ENCODE results near the gene ZDHHC18. TPM values are rescaled to one million over a fixed set of nuclear protein-coding genes. Genes with fewer than 3 reads are reported as not detected.
"Not testable (repeated sequence)": the region's sequence is repeated elsewhere in the genome, so short reads cannot be mapped to it uniquely, and the experiment has no call there.

ZDHHC18 gene
- total RNA-seq, 1 donor from 2014 or later: 29.7 TPM

GRCh38 chr1:26831059-26831458, 4.6 kb downstream of the ZDHHC18 start:
- Mint-ChIP-seq H3K27me3 (no peaks in the 10 kb centered on the region), H3K4me1 (ENCODE audit: unreplicated experiment) (peaks cover 22% of the 10 kb centered on the region), H3K9me3 (no peaks in the 10 kb centered on the region), H3K27ac (peak overlapping the region; percentile 3), H3K4me3 (no peak overlapping the region), H3K36me3 (peaks cover 26% of the 10 kb centered on the region)
- no peak for DNase-seq (ENCODE audit: extremely low spot score, unreplicated experiment)
- TF ChIP-seq CTCF (conservative IDR thresholded peaks at IDR 0.05): no peak

- Mint-ChIP-seq H3K9me3 (no peaks in the 10 kb centered on the region), H3K27ac (peak overlapping the region; percentile 54), H3K4me3 (no peak overlapping the region), H3K27me3 (no peaks in the 10 kb centered on the region), H3K36me3 (peaks cover 26% of the 10 kb centered on the region), H3K4me1 (ENCODE audit: unreplicated experiment) (peaks cover 22% of the 10 kb centered on the region)
- no peak for DNase-seq (ENCODE audit: extremely low spot score, unreplicated experiment)
- TF ChIP-seq CTCF (conservative IDR thresholded peaks at IDR 0.05): no peak
These were observed 5.2 kb downstream of the ZDHHC18 start for GRCh38 chr1:26831546-26832248.

GRCh38 chr1:26832249-26832960, 5.9 kb downstream of the ZDHHC18 start:
- no peak overlapping the region for H3K4me3 Mint-ChIP-seq
- H3K27ac Mint-ChIP-seq: peak overlapping the region; percentile 54
- DNase-seq (ENCODE audit: extremely low spot score, unreplicated experiment): no peak
- H3K27me3 Mint-ChIP-seq: no peaks in the 10 kb centered on the region
- H3K36me3 Mint-ChIP-seq: peaks cover 26% of the 10 kb centered on the region
- TF ChIP-seq CTCF (conservative IDR thresholded peaks at IDR 0.05): no peak
- H3K9me3 Mint-ChIP-seq: no peaks in the 10 kb centered on the region
- peaks cover 20% of the 10 kb centered on the region for H3K4me1 Mint-ChIP-seq (ENCODE audit: unreplicated experiment)

GRCh38 chr1:26833432-26834405, 7.2 kb downstream of the ZDHHC18 start:
- Mint-ChIP-seq H3K4me3 (no peak overlapping the region), H3K36me3 (peaks cover 30% of the 10 kb centered on the region), H3K4me1 (ENCODE audit: unreplicated experiment) (peaks cover 10% of the 10 kb centered on the region), H3K27me3 (no peaks in the 10 kb centered on the region), H3K9me3 (no peaks in the 10 kb centered on the region), H3K27ac (peak overlapping the region; percentile 59)
- TF ChIP-seq CTCF (conservative IDR thresholded peaks at IDR 0.05): no peak
- no peak for DNase-seq (ENCODE audit: extremely low spot score, unreplicated experiment)

GRCh38 chr1:26837665-26838064, 11.2 kb downstream of the ZDHHC18 start:
- H3K4me3 Mint-ChIP-seq; H3K4me1 Mint-ChIP-seq (ENCODE audit: unreplicated experiment): not testable (repeated sequence)
- H3K36me3 Mint-ChIP-seq: peaks cover 21% of the 10 kb centered on the region

More at GRCh38 chr1:26837665-26838064, 11.2 kb downstream of the ZDHHC18 start:
- H3K27ac Mint-ChIP-seq: peak overlapping the region; percentile 93
- H3K27me3 Mint-ChIP-seq; H3K9me3 Mint-ChIP-seq; DNase-seq (ENCODE audit: extremely low spot score, unreplicated experiment): not testable (repeated sequence)
